HEK293T (cell line): ENCODE measurements around the gene CHST12.

Experiments
- BHLHE40 ChIP-seq: fragments of 450-650 bp; IDR thresholded peaks from 2 replicates; pipeline ENCODE4 v1.6.1; 2016; ENCODE audit warnings: mild to moderate bottlenecking, moderate library complexity, borderline replicate concordance
- ELF4 ChIP-seq: fragments of 450-650 bp; IDR thresholded peaks from 2 replicates; pipeline ENCODE4 v1.6.1; 2017; ENCODE audit warnings: antibody characterized with exemption
- FOXM1 ChIP-seq: fragments of 450-650 bp; IDR thresholded peaks from 2 replicates; pipeline ENCODE4 v1.6.1; 2017; ENCODE audit warnings: mild to moderate bottlenecking, borderline replicate concordance
- LEF1 ChIP-seq: fragments of 450-650 bp; IDR thresholded peaks from 2 replicates; pipeline ENCODE4 v1.6.1; 2017; ENCODE audit warnings: mild to moderate bottlenecking, borderline replicate concordance
- PKNOX1 ChIP-seq: fragments of 450-650 bp; IDR thresholded peaks from 2 replicates; pipeline ENCODE4 v1.6.1; 2016
- TARDBP ChIP-seq: fragments of 450-650 bp; IDR thresholded peaks from 2 replicates; pipeline ENCODE4 v1.6.1; 2016

- TF ChIP-seq FOXM1 (no peak), BHLHE40 (no peak), TARDBP (no peak), PKNOX1 (no peak), ELF4 (no peak), LEF1 (no peak)
Measured at GRCh38 chr7:2451171-2452073, 48.0 kb downstream of the CHST12 start.
